ENCODE measurements around the gene CXCR1. TPM values are rescaled to one million over a fixed set of nuclear protein-coding genes. Genes with fewer than 3 reads are reported as not detected.

The CXCR1 gene
- not detected in 2 replicates for total RNA-seq

GRCh38 chr2:218166791-218167190 lies at the start of gene CXCR1:
Gene CXCR1 (minus strand): TSS chr2:218166962. CDS start chr2:218165211, 1,751 bp downstream.

GRCh38 chr2:218125626-218126080 lies 41.1 kb downstream of the CXCR1 start, which contains the start of gene CXCR2:
Gene CXCR2 (plus strand): TSS chr2:218126028. CDS start chr2:218134802, 8,774 bp downstream.

Other genes starting within 250 kb of the CXCR1 start
- 0.64 and 12.0 TPM in 2 replicates for gene TNS1, start 164.0 kb downstream of the CXCR1 start, total RNA-seq
- gene RUFY4, start 97.7 kb downstream of the CXCR1 start, total RNA-seq = under 0.01 TPM in 1 of 2 replicates, not detected in the other
- under 0.01 and 0.48 TPM in 2 replicates for gene CXCR2, start 40.9 kb downstream of the CXCR1 start, total RNA-seq
- gene ARPC2, start 50.2 kb upstream of the CXCR1 start, total RNA-seq = 396 and 434 TPM in 2 replicates
- 0.43 TPM in 1 of 2 replicates, not detected in the other for gene GPBAR1, start 94.1 kb upstream of the CXCR1 start, total RNA-seq
- gene AAMP, start 103.2 kb upstream of the CXCR1 start, total RNA-seq = 208 and 211 TPM in 2 replicates
- gene PNKD, start 103.6 kb upstream of the CXCR1 start, total RNA-seq = 20.7 and 24.8 TPM in 2 replicates
- gene TMBIM1, start 125.5 kb upstream of the CXCR1 start, total RNA-seq = 676 and 698 TPM in 2 replicates
- not detected in 2 replicates for gene CATIP, start 189.9 kb upstream of the CXCR1 start, total RNA-seq
- 0.21 and 1.4 TPM in 2 replicates for gene SLC11A1, start 215.3 kb upstream of the CXCR1 start, total RNA-seq
- 40.3 and 52.3 TPM in 2 replicates for gene CTDSP1, start 232.9 kb upstream of the CXCR1 start, total RNA-seq